Urothelium cell line (cell line): ENCODE results near the gene AASDH.
"Not testable (repeated sequence)": the region's sequence is repeated elsewhere in the genome, so short reads cannot be mapped to it uniquely, and the experiment has no call there.

Experiments
- DNase-seq: peaks from one replicate; pipeline ENCODE4 v3.0.0; 2011; ENCODE audit warnings: low spot score, mixed read lengths
- FAIRE-seq: peaks from 2 replicates; lab custom pipeline; 2011; peaks lifted over from hg19 to GRCh38; lab: Jason Lieb, UNC

AASDH gene

DNA sequence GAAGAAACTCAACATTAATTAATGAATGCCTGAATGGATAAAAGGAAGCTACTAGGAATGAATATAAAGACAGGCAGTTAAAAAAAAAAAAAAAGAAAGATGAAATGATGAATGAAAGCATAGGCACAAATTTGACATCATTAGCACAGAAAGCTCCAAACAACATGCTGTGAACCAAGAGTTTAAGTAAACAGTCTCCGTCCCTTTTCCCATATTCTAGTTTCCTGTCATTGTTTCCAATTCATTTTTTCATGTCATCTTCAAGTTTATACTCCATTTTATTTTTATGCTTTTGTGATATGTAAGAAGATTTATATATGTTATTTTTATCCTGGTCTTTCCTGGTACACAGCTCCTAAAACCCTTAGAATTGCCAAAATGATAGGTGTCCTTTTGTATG, 17.7 kb upstream of the AASDH start:
- no peak for FAIRE-seq
- DNase-seq, result no peak

GRCh38 chr4:56400560-56400959, 13.3 kb upstream of the AASDH start:
- DNase-seq (no peak), FAIRE-seq (no peak)

DNA sequence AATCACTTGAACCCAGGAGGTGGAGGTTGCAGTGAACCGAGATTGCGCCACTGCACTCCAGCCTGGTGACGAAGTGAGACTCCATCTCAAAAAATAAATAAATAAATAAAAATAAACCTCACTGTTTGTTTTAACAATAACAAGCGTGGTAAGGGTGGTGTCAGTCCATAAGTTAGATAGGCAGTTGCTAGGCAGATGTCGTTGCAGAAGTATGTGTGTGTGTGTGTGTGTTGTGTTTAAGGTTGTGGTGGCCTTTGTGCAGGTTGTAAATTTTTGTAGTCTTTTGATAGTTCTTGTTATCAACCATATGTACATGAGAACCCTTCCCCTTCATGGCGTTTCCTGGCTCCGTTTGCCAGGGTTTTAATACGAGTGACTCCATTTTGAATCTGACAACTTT, 4.0 kb upstream of the AASDH start:
- FAIRE-seq, result no peak

DNA sequence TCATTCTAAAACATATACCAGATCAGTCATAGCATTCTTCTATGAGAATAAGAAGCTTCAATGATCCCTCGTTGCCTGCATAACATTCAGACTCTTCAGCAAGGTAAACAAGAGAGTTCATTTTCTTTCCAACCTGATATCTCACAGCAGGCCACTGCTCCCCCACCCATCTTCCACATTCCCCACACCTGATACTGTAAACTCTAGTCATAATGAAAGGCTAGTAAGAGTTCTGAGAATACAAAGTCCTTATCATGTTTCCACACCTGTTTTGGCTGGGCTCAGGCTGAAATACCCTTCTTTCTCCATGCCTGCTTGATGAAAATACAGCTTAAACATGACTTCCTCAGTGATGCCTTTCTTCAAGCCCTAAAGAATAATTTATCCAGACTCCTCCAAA, 2.3 kb upstream of the AASDH start:
- DNase-seq, result no peak
- FAIRE-seq, result no peak

More for the DNA sequence above, 4.0 kb upstream of the AASDH start:
- no peak for DNase-seq

GRCh38 chr4:56388306-56388705, 1.0 kb upstream of the AASDH start:
- FAIRE-seq (no peak), DNase-seq (peak; percentile 11)

- DNase-seq (no peak), FAIRE-seq (no peak)
These were observed 1.2 kb downstream of the AASDH start for GRCh38 chr4:56386091-56386490.

- DNase-seq (no peak), FAIRE-seq (no peak)
These were observed 11.8 kb downstream of the AASDH start for GRCh38 chr4:56375458-56375857.

GRCh38 chr4:56374956-56375355, 12.3 kb downstream of the AASDH start:
- FAIRE-seq, result no peak

GRCh38 chr4:56372774-56373173, 14.5 kb downstream of the AASDH start:
- FAIRE-seq (no peak), DNase-seq (no peak)

More at GRCh38 chr4:56374956-56375355, 12.3 kb downstream of the AASDH start:
- no peak for DNase-seq

DNA sequence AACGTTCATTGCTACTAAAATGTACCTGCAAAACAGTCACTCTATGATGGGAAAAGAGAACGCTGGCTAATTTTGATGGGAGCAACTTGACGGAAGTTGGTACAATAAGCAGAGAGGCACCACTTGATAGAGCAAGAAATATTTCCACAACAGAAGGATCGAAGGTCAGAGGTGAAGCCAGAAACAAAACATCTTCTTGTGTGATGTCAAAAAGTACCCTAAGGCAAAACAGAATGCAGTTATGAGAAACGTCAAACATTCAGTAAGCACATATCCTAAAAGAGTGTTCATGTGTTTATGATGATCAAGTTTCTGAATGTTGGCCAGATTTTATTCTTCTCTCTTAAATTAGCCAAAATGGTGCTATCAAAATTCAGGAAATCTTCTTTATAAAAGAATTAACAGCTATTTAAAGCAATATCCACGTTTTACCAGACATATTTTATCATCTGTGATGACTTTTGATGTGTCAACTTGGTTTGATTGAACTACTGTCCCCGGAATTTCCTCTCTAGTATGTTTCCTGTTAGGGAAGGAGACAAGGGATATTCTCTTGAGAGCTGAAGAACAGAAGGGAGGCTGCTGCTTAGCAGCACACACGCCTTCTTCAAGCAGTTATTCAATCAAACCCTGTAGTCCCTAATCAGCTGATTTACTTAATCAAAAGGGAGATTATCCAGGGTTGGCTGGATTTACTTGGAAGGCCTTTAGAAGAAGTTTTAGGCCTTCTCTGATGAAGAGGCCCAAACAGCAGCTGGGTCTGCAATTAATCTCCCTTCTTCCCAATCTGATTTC, 15.7 kb downstream of the AASDH start:
- DNase-seq (no peak), FAIRE-seq (no peak)

GRCh38 chr4:56370377-56370776, 16.9 kb downstream of the AASDH start:
- FAIRE-seq, result no peak
- no peak for DNase-seq

GRCh38 chr4:56362981-56363380, 24.3 kb downstream of the AASDH start:
- DNase-seq, FAIRE-seq: not testable (repeated sequence)

DNA sequence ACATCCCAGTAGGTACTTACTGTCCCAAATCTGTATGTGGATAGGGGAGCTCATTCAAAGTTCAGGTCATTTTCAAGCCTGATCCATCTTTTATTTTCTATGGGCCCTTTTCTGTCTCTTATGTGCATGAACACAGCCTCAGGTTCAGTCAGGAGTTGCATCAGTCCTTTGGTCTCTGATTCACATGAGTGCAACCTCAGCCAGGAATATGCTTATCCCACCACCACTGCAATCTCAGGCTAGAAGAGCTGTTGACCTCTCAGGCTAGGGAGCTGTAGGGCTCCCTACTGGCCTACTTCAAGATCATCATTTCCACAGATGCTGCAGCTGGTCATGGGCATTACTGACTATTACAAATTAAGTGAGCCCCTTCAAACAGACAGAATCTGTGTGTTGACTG, 27.2 kb downstream of the AASDH start:
- FAIRE-seq, result no peak
- no peak for DNase-seq

- DNase-seq, result no peak
- no peak for FAIRE-seq
These were observed 30.6 kb downstream of the AASDH start for GRCh38 chr4:56356650-56357049.

DNA sequence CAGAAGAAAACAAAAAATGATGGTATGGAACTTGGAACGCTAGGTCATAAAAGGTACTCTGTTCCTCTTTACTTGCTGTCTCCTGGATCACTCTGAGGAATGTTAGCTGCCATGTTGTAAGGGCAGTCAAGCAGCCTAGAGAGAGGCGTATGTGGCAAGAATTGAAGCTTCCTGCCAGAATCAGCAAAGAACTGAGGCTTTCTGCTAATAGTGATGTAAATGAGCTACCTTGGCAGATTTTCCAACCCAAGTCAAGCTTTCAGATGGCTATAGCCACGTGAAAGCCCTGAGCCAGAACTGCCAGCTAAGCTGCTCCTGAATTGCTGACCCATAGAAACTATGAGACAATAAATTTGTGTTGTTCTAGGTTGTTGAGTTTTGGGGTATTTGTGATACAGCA, 38.7 kb downstream of the AASDH start:
- FAIRE-seq, result no peak

GRCh38 chr4:56345458-56345857, 41.8 kb downstream of the AASDH start:
- FAIRE-seq (peak; percentile 5), DNase-seq (no peak)

More for the DNA sequence above, 38.7 kb downstream of the AASDH start:
- no peak for DNase-seq

DNA sequence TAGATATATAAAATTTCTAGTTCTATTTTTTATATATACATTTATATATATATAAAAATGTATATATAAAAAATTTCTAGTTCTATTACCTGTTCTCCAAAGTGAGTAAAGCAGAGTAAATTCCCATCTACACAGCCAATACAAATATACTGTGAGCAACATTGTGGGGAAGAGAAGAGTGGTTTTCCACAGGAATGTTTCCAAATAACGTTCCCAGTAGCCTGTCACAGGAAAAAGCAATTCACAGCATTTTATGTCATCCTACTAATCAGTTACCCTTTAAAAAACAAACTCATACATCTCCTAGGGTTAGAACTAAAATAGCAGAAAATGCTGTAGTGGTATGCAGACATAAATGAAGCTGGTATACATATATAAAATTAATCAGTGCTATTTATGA, 44.5 kb downstream of the AASDH start:
- DNase-seq (no peak), FAIRE-seq (no peak)

GRCh38 chr4:56330691-56331090, 56.6 kb downstream of the AASDH start:
- DNase-seq, result no peak
- FAIRE-seq, result no peak

DNA sequence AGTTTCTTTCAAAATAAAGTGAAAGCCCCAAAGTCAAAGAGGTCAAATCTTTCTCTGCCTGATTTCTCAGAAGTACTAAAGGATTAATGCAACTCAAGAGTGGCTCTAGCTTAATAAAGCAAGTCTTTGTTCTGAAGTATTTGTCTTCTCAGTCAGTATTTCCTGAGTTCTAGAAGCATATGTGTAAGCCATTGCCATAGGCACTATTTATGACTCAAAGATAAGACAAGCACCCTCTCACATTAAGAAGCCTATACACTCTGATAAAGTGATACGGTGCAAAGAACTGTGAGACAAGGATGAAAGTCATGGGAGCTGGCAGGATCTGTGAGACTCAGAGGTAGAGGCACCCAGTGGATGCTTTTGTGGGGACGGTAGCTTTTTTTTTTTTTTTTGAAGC, 60.9 kb downstream of the AASDH start:
- FAIRE-seq (no peak), DNase-seq (no peak)

- FAIRE-seq, result no peak
- no peak for DNase-seq
These were observed 63.2 kb downstream of the AASDH start for GRCh38 chr4:56324011-56324610.

DNA sequence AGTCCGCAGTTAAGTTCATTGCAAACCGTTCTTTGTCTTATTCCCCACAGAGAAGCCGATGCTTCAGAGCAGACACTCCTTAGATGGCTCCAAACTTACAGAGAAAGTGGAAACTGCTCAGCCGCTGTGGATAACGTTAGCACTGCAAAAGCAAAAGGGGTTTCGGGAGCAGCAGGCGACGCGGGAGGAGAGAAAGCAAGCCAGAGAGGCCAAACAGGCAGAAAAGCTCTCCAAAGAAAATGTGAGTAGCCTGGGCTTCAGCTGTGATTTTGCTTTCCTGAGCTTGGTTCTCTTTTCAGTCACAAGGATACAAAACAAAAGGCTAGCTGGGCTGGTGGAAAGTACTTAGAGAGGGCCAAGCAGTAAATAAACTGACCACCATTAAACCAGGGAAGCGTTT, 64.0 kb downstream of the AASDH start:
- DNase-seq, result no peak
- no peak for FAIRE-seq

DNA sequence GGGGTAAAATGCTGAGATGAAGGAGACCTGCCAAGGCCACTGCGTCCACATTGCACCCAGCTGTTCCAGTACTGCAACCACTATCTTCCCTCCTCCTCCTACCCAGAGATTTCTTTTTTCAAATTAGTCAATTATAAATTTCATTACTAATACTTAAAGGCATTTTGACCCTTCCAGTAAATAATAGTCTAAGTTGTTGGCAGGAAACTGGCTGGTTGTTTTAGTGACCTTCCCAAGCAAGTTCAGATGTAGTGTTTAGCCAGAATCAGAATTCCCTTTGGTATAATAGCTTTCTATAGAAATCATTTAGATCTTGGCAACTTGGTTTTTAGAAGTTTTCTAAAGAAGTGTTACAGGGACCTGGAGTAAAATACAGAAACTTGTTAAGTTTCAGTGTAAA, 66.0 kb downstream of the AASDH start:
- FAIRE-seq (no peak), DNase-seq (no peak)

DNA sequence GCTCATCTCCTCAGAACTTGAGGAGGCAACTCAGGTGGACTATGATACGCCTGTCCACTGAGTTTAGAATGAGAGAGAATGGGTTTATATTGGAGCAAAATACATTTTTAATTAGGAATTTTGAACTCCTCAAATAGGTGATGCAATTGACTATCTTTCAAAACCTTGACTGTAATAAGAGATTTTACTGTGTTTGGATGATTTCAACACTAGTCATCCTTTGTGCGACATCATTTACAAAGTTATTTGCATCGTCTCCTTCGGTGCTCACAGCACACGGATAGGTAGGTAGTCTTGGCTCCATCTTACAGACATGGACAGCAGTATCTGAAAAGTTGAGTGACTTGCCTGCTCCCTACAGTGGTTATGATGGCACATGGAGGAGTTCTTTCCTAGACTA, 67.0 kb downstream of the AASDH start:
- DNase-seq, result no peak
- no peak for FAIRE-seq
